Stimulated activated naive CD8-positive, alpha-beta T cell treated with anti-CD3 and anti-CD28 coated beads, Interleukin-15, Interleukin-2, amounts not matched to agents 100 ng/mL and 50 ng/mL, for 24 hours (primary cell): Measurements from ENCODE around the gene AK5.
A peak's percentile ranks its signal among the peaks of the same experiment; 100 is the strongest.

Experiments used
- H3K27ac Mint-ChIP-seq: one replicate; pipeline ENCODE4 v1.8.0; 2021; ENCODE audit warnings: mild to moderate bottlenecking, mixed read lengths
- H3K27me3 Mint-ChIP-seq: one replicate; pipeline ENCODE4 v1.8.0; 2021; ENCODE audit warnings: mixed read lengths
- H3K36me3 Mint-ChIP-seq: one replicate; pipeline ENCODE4 v1.8.0; 2021; ENCODE audit warnings: low read depth, mixed read lengths
- H3K4me1 Mint-ChIP-seq: one replicate; pipeline ENCODE4 v1.8.0; 2021; ENCODE audit warnings: low read depth, mixed read lengths
- H3K4me3 Mint-ChIP-seq: one replicate; pipeline ENCODE4 v1.8.0; 2021; ENCODE audit warnings: mild to moderate bottlenecking, mixed read lengths
- H3K9me3 Mint-ChIP-seq: one replicate; pipeline ENCODE4 v1.8.0; 2021; ENCODE audit warnings: mixed read lengths

Gene AK5

GRCh38 chr1:77589231-77589630 lies 307.4 kb downstream of the AK5 start:
- Mint-ChIP-seq H3K4me3 (no peak overlapping the region), H3K36me3 (peaks cover 25% of the 10 kb centered on the region), H3K27ac (no peak overlapping the region), H3K27me3 (no peaks in the 10 kb centered on the region), H3K9me3 (no peaks in the 10 kb centered on the region), H3K4me1 (peaks cover 8% of the 10 kb centered on the region)

GRCh38 chr1:77590651-77591050 lies 308.8 kb downstream of the AK5 start:
- H3K27ac Mint-ChIP-seq, result no peak overlapping the region
- no peak overlapping the region for H3K4me3 Mint-ChIP-seq
- no peaks in the 10 kb centered on the region for H3K27me3 Mint-ChIP-seq
- peaks cover 15% of the 10 kb centered on the region for H3K4me1 Mint-ChIP-seq
- no peaks in the 10 kb centered on the region for H3K9me3 Mint-ChIP-seq
- H3K36me3 Mint-ChIP-seq, result peaks cover 39% of the 10 kb centered on the region

DNA sequence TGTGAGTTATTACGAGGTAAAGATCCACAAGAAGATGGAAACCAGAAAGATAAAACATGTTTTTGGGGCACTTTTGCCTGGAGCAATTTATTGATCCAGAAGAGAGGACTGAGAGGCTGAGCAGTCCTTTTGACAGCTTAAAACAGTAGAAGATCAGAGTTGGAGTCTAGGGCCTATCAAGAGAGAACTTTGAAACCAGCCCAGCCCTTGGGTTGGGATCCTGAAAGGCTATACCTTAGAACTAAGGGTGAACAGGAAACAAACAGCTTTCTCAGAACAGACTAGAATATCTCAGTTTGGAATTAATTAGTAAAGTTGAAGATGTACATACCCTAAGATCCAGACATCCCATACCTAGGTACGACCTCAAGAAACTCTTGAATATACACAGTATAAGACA lies 311.1 kb downstream of the AK5 start:
- H3K36me3 Mint-ChIP-seq, result peaks cover 52% of the 10 kb centered on the region
- no peak overlapping the region for H3K27ac Mint-ChIP-seq
- H3K4me3 Mint-ChIP-seq, result no peak overlapping the region
- H3K4me1 Mint-ChIP-seq, result peaks cover 15% of the 10 kb centered on the region
- no peaks in the 10 kb centered on the region for H3K27me3 Mint-ChIP-seq
- no peaks in the 10 kb centered on the region for H3K9me3 Mint-ChIP-seq

- peaks cover 15% of the 10 kb centered on the region for H3K4me1 Mint-ChIP-seq
- peak overlapping the region; percentile 24 for H3K27ac Mint-ChIP-seq
- H3K36me3 Mint-ChIP-seq, result peaks cover 57% of the 10 kb centered on the region
These were observed 312.7 kb downstream of the AK5 start for GRCh38 chr1:77594366-77595112.

GRCh38 chr1:77597310-77597709 lies 315.5 kb downstream of the AK5 start:
- Mint-ChIP-seq H3K27ac (no peak overlapping the region), H3K4me3 (no peak overlapping the region), H3K36me3 (peaks cover 70% of the 10 kb centered on the region)

More at GRCh38 chr1:77594366-77595112, 312.7 kb downstream of the AK5 start:
- H3K9me3 Mint-ChIP-seq, result no peaks in the 10 kb centered on the region
- H3K27me3 Mint-ChIP-seq, result no peaks in the 10 kb centered on the region
- no peak overlapping the region for H3K4me3 Mint-ChIP-seq

GRCh38 chr1:77605246-77606026 lies 323.6 kb downstream of the AK5 start:
- no peak overlapping the region for H3K4me3 Mint-ChIP-seq
- no peak overlapping the region for H3K27ac Mint-ChIP-seq
- H3K9me3 Mint-ChIP-seq, result peaks cover 19% of the 10 kb centered on the region
- H3K27me3 Mint-ChIP-seq, result no peaks in the 10 kb centered on the region
- H3K36me3 Mint-ChIP-seq, result peaks cover 76% of the 10 kb centered on the region
- peaks cover 15% of the 10 kb centered on the region for H3K4me1 Mint-ChIP-seq

More at GRCh38 chr1:77597310-77597709, 315.5 kb downstream of the AK5 start:
- Mint-ChIP-seq H3K4me1 (peaks cover 8% of the 10 kb centered on the region), H3K27me3 (no peaks in the 10 kb centered on the region), H3K9me3 (no peaks in the 10 kb centered on the region)

DNA sequence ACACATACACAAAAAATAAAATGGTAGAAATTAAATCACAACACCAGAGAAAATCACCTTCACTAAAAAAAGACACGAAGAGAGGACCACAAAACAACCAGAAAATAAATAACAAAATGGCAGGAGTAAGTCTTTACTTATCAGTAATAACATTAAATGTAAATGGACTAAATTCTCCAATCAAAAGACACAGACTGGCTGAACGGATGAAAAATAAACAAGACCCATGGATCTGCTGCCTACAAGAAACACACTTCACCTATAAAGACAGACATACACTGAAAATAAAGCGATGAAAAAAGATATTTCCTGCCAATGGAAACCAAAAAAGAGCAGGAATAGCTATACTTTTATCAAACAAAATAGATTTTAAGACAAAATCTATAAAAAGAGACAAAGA lies 327.1 kb downstream of the AK5 start:
- Mint-ChIP-seq H3K36me3 (peaks cover 74% of the 10 kb centered on the region), H3K4me1 (peaks cover 15% of the 10 kb centered on the region), H3K4me3 (no peak overlapping the region), H3K27me3 (no peaks in the 10 kb centered on the region), H3K27ac (no peak overlapping the region), H3K9me3 (peaks cover 23% of the 10 kb centered on the region)
